ENCODE data around the gene ZDHHC15.

ZDHHC15 gene

DNA sequence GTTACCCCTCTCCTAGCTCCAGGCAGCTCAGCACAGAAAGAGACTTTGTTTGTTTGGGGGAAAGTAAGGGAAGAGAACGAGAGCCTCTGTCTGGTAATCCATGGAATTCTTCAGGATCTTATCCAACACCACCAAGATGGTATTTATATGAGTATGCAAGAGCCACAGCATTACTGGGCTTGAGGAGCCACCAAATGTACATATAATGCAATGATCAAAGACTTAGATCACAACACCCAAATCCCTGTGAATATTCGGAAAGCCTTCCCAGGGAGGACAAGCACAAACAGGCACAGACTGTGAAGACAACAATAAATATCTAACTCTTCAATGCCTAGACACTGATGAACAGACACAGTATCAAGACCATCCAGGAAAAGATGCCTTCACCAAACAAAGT lies 132.4 kb downstream of the ZDHHC15 start:
- no peaks in the 10 kb centered on the region for H3K36me3 ChIP-seq (ENCODE audit: insufficient read depth)

DNA sequence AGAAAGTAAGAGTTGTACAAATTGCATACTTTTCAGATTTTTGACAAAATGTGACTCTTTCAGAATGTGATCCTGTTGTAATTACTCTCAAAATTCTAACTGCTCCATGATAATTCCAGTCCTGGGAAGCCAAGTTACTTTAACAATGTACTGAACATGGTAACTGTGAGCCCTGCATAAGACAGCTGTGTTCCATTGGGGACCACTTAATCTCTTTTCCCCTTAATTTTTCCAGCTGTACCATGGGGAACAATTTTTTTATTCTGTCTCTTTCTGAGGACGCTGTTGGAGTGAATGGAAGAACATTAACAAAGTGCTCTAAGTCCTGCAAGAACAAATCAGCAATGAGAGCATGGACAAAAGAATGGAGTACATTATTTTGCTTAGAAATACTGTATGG lies 153.1 kb downstream of the ZDHHC15 start:
- no peak overlapping the region for H3K9ac ChIP-seq

More for the DNA sequence above, 132.4 kb downstream of the ZDHHC15 start:
- no peaks in the 10 kb centered on the region for H3K79me2 ChIP-seq (ENCODE audit: insufficient read depth, low read depth)
- no peak overlapping the region for H3K27ac ChIP-seq
- H4K20me1 ChIP-seq (ENCODE audit: insufficient read depth) = no peaks in the 10 kb centered on the region
- H3K4me1 ChIP-seq (ENCODE audit: low read depth, poor library complexity, severe bottlenecking) = no peaks in the 10 kb centered on the region
- H3K27me3 ChIP-seq (ENCODE audit: insufficient read depth, low read depth) = no peaks in the 10 kb centered on the region
- TF ChIP-seq CTCF (conservative IDR thresholded peaks at IDR 0.05; ENCODE audit: low read depth, low read length) = no peak
- H3K9ac ChIP-seq = no peak overlapping the region
- H2AFZ ChIP-seq (ENCODE audit: low read depth) = no peak overlapping the region
- H3K4me3 ChIP-seq (IDR thresholded peaks at IDR 0.05; ENCODE audit: insufficient read depth, low read depth, low read length) = no peak overlapping the region
- H3K4me2 ChIP-seq = no peak overlapping the region

GRCh38 chrX:75366861-75367260 lies 156.0 kb downstream of the ZDHHC15 start:
- H3K27ac ChIP-seq = no peak overlapping the region
- no peak overlapping the region for H3K9ac ChIP-seq
- H2AFZ ChIP-seq (ENCODE audit: low read depth) = no peak overlapping the region
- no peaks in the 10 kb centered on the region for H4K20me1 ChIP-seq (ENCODE audit: insufficient read depth)
- no peak overlapping the region for H3K4me3 ChIP-seq (IDR thresholded peaks at IDR 0.05; ENCODE audit: insufficient read depth, low read depth, low read length)
- no peak for TF ChIP-seq CTCF (conservative IDR thresholded peaks at IDR 0.05; ENCODE audit: low read depth, low read length)
- H3K79me2 ChIP-seq (ENCODE audit: insufficient read depth, low read depth) = no peaks in the 10 kb centered on the region
- H3K27me3 ChIP-seq (ENCODE audit: insufficient read depth, low read depth) = no peaks in the 10 kb centered on the region
- H3K4me2 ChIP-seq = no peak overlapping the region
- no peaks in the 10 kb centered on the region for H3K4me1 ChIP-seq (ENCODE audit: low read depth, poor library complexity, severe bottlenecking)
- H3K36me3 ChIP-seq (ENCODE audit: insufficient read depth) = no peaks in the 10 kb centered on the region

More for the DNA sequence above, 153.1 kb downstream of the ZDHHC15 start:
- TF ChIP-seq CTCF (conservative IDR thresholded peaks at IDR 0.05; ENCODE audit: low read depth, low read length) = no peak
- Histone ChIP-seq H3K4me2 (no peak overlapping the region), H2AFZ (ENCODE audit: low read depth) (no peak overlapping the region), H3K27me3 (ENCODE audit: insufficient read depth, low read depth) (no peaks in the 10 kb centered on the region), H3K4me1 (ENCODE audit: low read depth, poor library complexity, severe bottlenecking) (no peaks in the 10 kb centered on the region), H3K36me3 (ENCODE audit: insufficient read depth) (no peaks in the 10 kb centered on the region), H4K20me1 (ENCODE audit: insufficient read depth) (no peaks in the 10 kb centered on the region), H3K4me3 (IDR thresholded peaks at IDR 0.05; ENCODE audit: insufficient read depth, low read depth, low read length) (no peak overlapping the region), H3K79me2 (ENCODE audit: insufficient read depth, low read depth) (no peaks in the 10 kb centered on the region), H3K27ac (no peak overlapping the region)

GRCh38 chrX:75365243-75365975 lies 157.4 kb downstream of the ZDHHC15 start:
- Histone ChIP-seq H3K9ac (no peak overlapping the region), H3K27me3 (ENCODE audit: insufficient read depth, low read depth) (no peaks in the 10 kb centered on the region)
- no peak for TF ChIP-seq CTCF (conservative IDR thresholded peaks at IDR 0.05; ENCODE audit: low read depth, low read length)

More at GRCh38 chrX:75365243-75365975, 157.4 kb downstream of the ZDHHC15 start:
- no peak overlapping the region for H3K4me3 ChIP-seq (IDR thresholded peaks at IDR 0.05; ENCODE audit: insufficient read depth, low read depth, low read length)
- no peak overlapping the region for H2AFZ ChIP-seq (ENCODE audit: low read depth)
- H3K36me3 ChIP-seq (ENCODE audit: insufficient read depth) = no peaks in the 10 kb centered on the region
- no peak overlapping the region for H3K4me2 ChIP-seq
- no peaks in the 10 kb centered on the region for H3K4me1 ChIP-seq (ENCODE audit: low read depth, poor library complexity, severe bottlenecking)
- no peaks in the 10 kb centered on the region for H3K79me2 ChIP-seq (ENCODE audit: insufficient read depth, low read depth)
- H3K27ac ChIP-seq = no peak overlapping the region
- no peaks in the 10 kb centered on the region for H4K20me1 ChIP-seq (ENCODE audit: insufficient read depth)
